ENCODE data around the gene OR51F2.

Gene OR51F2

GRCh38 chr11:4863876-4864275, 42.8 kb downstream of the OR51F2 start:
- H3K9me2 ChIP-seq (replicated peaks; ENCODE audit: insufficient read depth, low read length), result no peaks in the 10 kb centered on the region
- no peak for TF ChIP-seq EZH2 (optimal IDR thresholded peaks at IDR 0.05; ENCODE audit: low read depth, low read length)
- TF ChIP-seq EZH2phosphoT487 (IDR thresholded peaks at IDR 0.05; ENCODE audit: low read length), result no peak
- TF ChIP-seq CTCF (IDR thresholded peaks at IDR 0.05; ENCODE audit: low read length), result no peak
- H3K4me3 ChIP-seq (ENCODE audit: low read length), result no peak overlapping the region
- no peaks in the 10 kb centered on the region for H4K20me1 ChIP-seq (ENCODE audit: insufficient read depth, low read length)
- H3K27me3 ChIP-seq (replicated peaks; ENCODE audit: insufficient read depth, low read length), result no peaks in the 10 kb centered on the region
- no peak overlapping the region for H3K27ac ChIP-seq (ENCODE audit: low read length)
- no peaks in the 10 kb centered on the region for H3K9me3 ChIP-seq (replicated peaks; ENCODE audit: insufficient read depth, low read length)
- H3K9ac ChIP-seq (ENCODE audit: low read length), result no peak overlapping the region
- no peak overlapping the region for H2AFZ ChIP-seq (ENCODE audit: low read length)
- H3K79me2 ChIP-seq (ENCODE audit: low read length), result no peaks in the 10 kb centered on the region
- no peak for DNase-seq
- H3K4me1 ChIP-seq (ENCODE audit: low read length), result no peaks in the 10 kb centered on the region
- H3F3A ChIP-seq (ENCODE audit: insufficient read depth, low read length), result no peaks in the 10 kb centered on the region
- H3K36me3 ChIP-seq (replicated peaks; ENCODE audit: insufficient read depth, low read length), result no peaks in the 10 kb centered on the region
- no peak overlapping the region for H3K4me2 ChIP-seq (ENCODE audit: low read depth, low read length)

- H3K4me3 ChIP-seq (ENCODE audit: low read length), result no peak overlapping the region
- no peaks in the 10 kb centered on the region for H3K36me3 ChIP-seq (replicated peaks; ENCODE audit: insufficient read depth, low read length)
- no peak for TF ChIP-seq EZH2 (optimal IDR thresholded peaks at IDR 0.05; ENCODE audit: low read depth, low read length)
- no peak for TF ChIP-seq CTCF (IDR thresholded peaks at IDR 0.05; ENCODE audit: low read length)
- no peak for TF ChIP-seq EZH2phosphoT487 (IDR thresholded peaks at IDR 0.05; ENCODE audit: low read length)
- H3K27ac ChIP-seq (ENCODE audit: low read length), result no peak overlapping the region
- H2AFZ ChIP-seq (ENCODE audit: low read length), result no peak overlapping the region
- no peaks in the 10 kb centered on the region for H3K79me2 ChIP-seq (ENCODE audit: low read length)
- no peaks in the 10 kb centered on the region for H3F3A ChIP-seq (ENCODE audit: insufficient read depth, low read length)
- H3K4me1 ChIP-seq (ENCODE audit: low read length), result no peaks in the 10 kb centered on the region
- no peaks in the 10 kb centered on the region for H3K27me3 ChIP-seq (replicated peaks; ENCODE audit: insufficient read depth, low read length)
- no peak overlapping the region for H3K4me2 ChIP-seq (ENCODE audit: low read depth, low read length)
- H3K9me3 ChIP-seq (replicated peaks; ENCODE audit: insufficient read depth, low read length), result no peaks in the 10 kb centered on the region
- H3K9ac ChIP-seq (ENCODE audit: low read length), result no peak overlapping the region
- no peaks in the 10 kb centered on the region for H4K20me1 ChIP-seq (ENCODE audit: insufficient read depth, low read length)
- H3K9me2 ChIP-seq (replicated peaks; ENCODE audit: insufficient read depth, low read length), result no peaks in the 10 kb centered on the region
- DNase-seq, result no peak
These were observed 44.7 kb downstream of the OR51F2 start for GRCh38 chr11:4865855-4866254.

Data from MM.1S (cell line).